Endothelial cell of umbilical vein (primary cell): ENCODE measurements around the gene SEMA6C. TPM values are rescaled to one million over a fixed set of nuclear protein-coding genes. Genes with fewer than 3 reads are reported as not detected.

Experiments used
- BruUV-seq: library from RNA; stranded (reverse); fragments of 400-500 nt; replicated peaks from 2 replicates; lab custom pipeline; 2021; lab: Mats Ljungman, UMichigan
- CTCF ChIA-PET: fragments of 300-600, 350-600 bp; sonication (Branson Sonifier 250); formaldehyde crosslinking; loops from one replicate; lab custom pipeline; 2021; ENCODE audit warnings: antibody characterized with exemption, inconsistent platforms; lab: Charles Lee
- POLR2A ChIA-PET: fragments of 300-600, 350-600 bp; sonication (Branson Sonifier 250); formaldehyde crosslinking; loops from one replicate; lab custom pipeline; 2021; ENCODE audit warnings: antibody characterized with exemption, inconsistent platforms; lab: Charles Lee
- DNase-seq: peaks from one replicate; pipeline ENCODE4 v3.0.0-alpha.2; 2011; ENCODE audit warnings: low read depth, low spot score
- FAIRE-seq: peaks from 2 replicates; lab custom pipeline; 2011; peaks lifted over from hg19 to GRCh38; lab: Jason Lieb, UNC
- H2AFZ ChIP-seq: 2 replicates; pipeline ENCODE4 v1.6.0; 2012; ENCODE audit warnings: low read depth, low read length, control low read depth, inconsistent platforms
- H3K27ac ChIP-seq: 2 replicates; pipeline ENCODE4 v1.5.1; 2011; ENCODE audit warnings: low read depth, mild to moderate bottlenecking, control low read depth, low read length, moderate library complexity; ENCODE audit not compliant: insufficient read depth
- H3K27me3 ChIP-seq, 2 experiments: 2 replicates each; pipeline versions ENCODE4 v1.6.0 to v1.6.1; 2011; ENCODE audit warnings: low read length in 2 of 2, mixed read lengths in 1 of 2; ENCODE audit not compliant: control insufficient read depth in 2 of 2, insufficient read depth in 2 of 2
- H3K36me3 ChIP-seq, 2 experiments: 2 replicates in 1 of 2; 3 replicates in 1 of 2; pipeline ENCODE4 v1.5.1; 2011; ENCODE audit warnings: low read length in 2 of 2, mild to moderate bottlenecking in 1 of 2, moderate library complexity in 1 of 2; ENCODE audit not compliant: control insufficient read depth in 2 of 2, insufficient read depth in 2 of 2; ENCODE audit errors: extremely low read depth in 1 of 2
- H3K4me1 ChIP-seq: 3 replicates; pipeline ENCODE4 v1.5.1; 2011; ENCODE audit warnings: mild to moderate bottlenecking, low read length; ENCODE audit not compliant: control insufficient read depth, insufficient read depth; ENCODE audit errors: extremely low read depth
- H3K4me2 ChIP-seq: 2 replicates; pipeline ENCODE4 v1.6.1; 2011; ENCODE audit warnings: low read length, control low read depth, mixed read lengths; ENCODE audit not compliant: insufficient read depth
- H3K4me3 ChIP-seq, 3 experiments: fragments of 200-600 bp in 1 of 3; sonication (generic), shearing (Covaris generic) in 1 of 3; replicated peaks in 1 of 3; 2 replicates each; pipeline ENCODE4 v1.5.1; 2011 to 2016; ENCODE audit warnings: control low read depth in 3 of 3, low read length in 3 of 3, mild to moderate bottlenecking in 2 of 3, inconsistent platforms in 1 of 3, low read depth in 1 of 3, moderate library complexity in 1 of 3; ENCODE audit not compliant: insufficient read depth in 1 of 3
- H3K79me2 ChIP-seq: 2 replicates; pipeline ENCODE4 v1.6.0; 2012; ENCODE audit warnings: low read length, inconsistent platforms; ENCODE audit not compliant: control insufficient read depth, insufficient read depth
- H3K9ac ChIP-seq: replicated peaks from 2 replicates; pipeline ENCODE3; 2011; ENCODE audit warnings: low read length, control low read depth; ENCODE audit not compliant: insufficient read depth; ENCODE audit errors: extremely low read depth
- H3K9me1 ChIP-seq: replicated peaks from 3 replicates; pipeline ENCODE4 v1.6.0; 2011; ENCODE audit warnings: mild to moderate bottlenecking, low read length; ENCODE audit not compliant: control insufficient read depth, insufficient read depth; ENCODE audit errors: extremely low read depth
- H3K9me3 ChIP-seq: replicated peaks from 2 replicates; pipeline ENCODE4 v1.5.1; 2012; ENCODE audit warnings: low read length, inconsistent platforms; ENCODE audit not compliant: control insufficient read depth, insufficient read depth
- H4K20me1 ChIP-seq: replicated peaks from 2 replicates; pipeline ENCODE3; 2011; ENCODE audit warnings: mild to moderate bottlenecking, low read length; ENCODE audit not compliant: control insufficient read depth, insufficient read depth; ENCODE audit errors: extremely low read depth
- CTCF ChIP-seq, 2 donors: IDR thresholded peaks; 1 replicate in 1 of 2; 2 replicates in 1 of 2; pipeline ENCODE4 v1.5.1; 2011; ENCODE audit warnings: low read length in 2 of 2, mild to moderate bottlenecking in 2 of 2, moderate library complexity in 2 of 2, control low read depth in 1 of 2, inconsistent platforms in 1 of 2, low read depth in 1 of 2; ENCODE audit not compliant: insufficient read depth in 1 of 2; ENCODE audit errors: extremely low read depth in 1 of 2
- EZH2 ChIP-seq: IDR thresholded peaks from 2 replicates; pipeline ENCODE4 v1.6.1; 2012; ENCODE audit warnings: borderline replicate concordance, low read depth, mild to moderate bottlenecking, moderate library complexity, low read length, inconsistent platforms; ENCODE audit not compliant: severe bottlenecking
- FOS ChIP-seq: IDR thresholded peaks from 2 replicates; pipeline ENCODE4 v1.6.1; 2011; ENCODE audit warnings: mild to moderate bottlenecking, low read length, moderate library complexity, borderline replicate concordance; ENCODE audit not compliant: insufficient read depth
- GATA2 ChIP-seq: IDR thresholded peaks from 2 replicates; pipeline ENCODE4 v1.7.0; 2011; ENCODE audit warnings: low read depth, mild to moderate bottlenecking, moderate library complexity, mixed read lengths, low read length; ENCODE audit not compliant: insufficient read length, insufficient read depth
- JUN ChIP-seq: IDR thresholded peaks from 2 replicates; pipeline ENCODE4 v1.6.1; 2011; ENCODE audit warnings: borderline replicate concordance, low read depth; ENCODE audit not compliant: insufficient read length, insufficient read depth
- MAX ChIP-seq: IDR thresholded peaks from 2 replicates; pipeline ENCODE4 v1.6.1; 2011; ENCODE audit not compliant: insufficient read depth, insufficient read length
- MYC ChIP-seq: IDR thresholded peaks from one replicate; pipeline ENCODE4 v1.6.1; 2011; ENCODE audit warnings: mild to moderate bottlenecking, low read depth, low read length
- POLR2A ChIP-seq: IDR thresholded peaks from 2 replicates; pipeline ENCODE4 v1.6.1; 2012; ENCODE audit warnings: low read depth, mild to moderate bottlenecking, control low read depth, low read length
- POLR2AphosphoS5 ChIP-seq: IDR thresholded peaks from 2 replicates; pipeline ENCODE4 v1.6.1; 2012; ENCODE audit warnings: low read depth, mild to moderate bottlenecking, control low read depth, low read length, moderate library complexity; ENCODE audit not compliant: insufficient read depth
- dilution Hi-C: fragments of 300-500 bp; cut with MboI; formaldehyde crosslinking; loops from one replicate; pipeline ENCODE4 v1.15.0; 2019; ENCODE audit warnings: low sequenced_read_pairs; ENCODE audit not compliant: extremely low pct_ligation_motif_present
- intact Hi-C: fragments of 100-400 bp; cut with micrococcal nuclease; formaldehyde crosslinking; loops from one replicate; pipeline ENCODE4 v1.10.0; 2022
- polyA plus RNA-seq, 4 experiments: library from polyadenylated mRNA; depleted of rRNA in 3 of 4; stranded (reverse) in 3 of 4; unstranded in 1 of 4; fragments of >200 nt; gene quantifications; 2 replicates each; pipeline versions ENCODE4 v1.2.1 to v1.2.3, GENCODE V29; 2011 to 2012; ENCODE audit warnings: missing spikeins in 1 of 4
- total RNA-seq: library from RNA; stranded (reverse); gene quantifications from 2 replicates; pipeline ENCODE4 v1.2.3, GENCODE V29; 2021

Gene SEMA6C
- total and polyA plus RNA-seq, 2 donors (not counting 3 experiments of a cell fraction or from before 2014, with no cell fraction given), result 53.0 to 71.9 TPM

- POLR2A ChIA-PET, result no interaction called here
- no peak for TF ChIP-seq CTCF (IDR thresholded peaks at IDR 0.05; ENCODE audit: extremely low read depth in 1 of 2, insufficient read depth in 1 of 2, low read depth in 1 of 2, low read length in 2 of 2)
- no peak for TF ChIP-seq POLR2A
- TF ChIP-seq MAX, result no peak
- TF ChIP-seq EZH2, result no peak
- TF ChIP-seq POLR2AphosphoS5, result no peak
- TF ChIP-seq GATA2, result no peak
- no peak for TF ChIP-seq FOS
- no peak for TF ChIP-seq JUN
- TF ChIP-seq MYC, result no peak
- H4K20me1 ChIP-seq, result no peaks in the 10 kb centered on the region
- no peak overlapping the region for H2AFZ ChIP-seq
- H3K4me3 ChIP-seq, result no peak overlapping the region
- no peaks in the 10 kb centered on the region for H3K79me2 ChIP-seq
- H3K9me3 ChIP-seq, result no peaks in the 10 kb centered on the region
- BruUV-seq, result TSS peak; percentile 37
- H3K4me1 ChIP-seq, result no peaks in the 10 kb centered on the region
- dilution Hi-C loops, result no loop called here
- no peak overlapping the region for H3K4me2 ChIP-seq
- no peaks in the 10 kb centered on the region for H3K27me3 ChIP-seq
- CTCF ChIA-PET, result interaction anchor here (0.8 to 3.5 kb wide), 9 partner anchors 9 to 170 kb away, joined by 3 to 36 read pairs (median 3); partner anchors contain the start of genes MINDY1, TNFAIP8L2 and VPS72
- intact Hi-C loops, result no loop called here
- H3K9ac ChIP-seq, result no peak overlapping the region
- DNase-seq (no peak), FAIRE-seq (no peak)
- H3K36me3 ChIP-seq, result peaks cover 17 to 27% of the 10 kb centered on the region in 2 experiments
- no peak overlapping the region for H3K27ac ChIP-seq
- H3K9me1 ChIP-seq, result no peaks in the 10 kb centered on the region
Measured at GRCh38 chr1:151176514-151177045, 30.1 kb upstream of the SEMA6C start.
